ENCODE data around the gene SLC66A1.

The SLC66A1 gene

GRCh38 chr1:19325958-19326747 lies 14.0 kb downstream of the SLC66A1 start:
- DNase-seq (ENCODE audit: low read depth) = no peak

GRCh38 chr1:19326748-19327065 lies 14.6 kb downstream of the SLC66A1 start:
- DNase-seq (ENCODE audit: low read depth) = no peak

- no peak for DNase-seq (ENCODE audit: low read depth)
These were observed 15.2 kb downstream of the SLC66A1 start for GRCh38 chr1:19327301-19327700.

GRCh38 chr1:19327736-19328135 lies 15.6 kb downstream of the SLC66A1 start:
- DNase-seq (ENCODE audit: low read depth) = no peak

GRCh38 chr1:19328486-19328885 lies 16.4 kb downstream of the SLC66A1 start:
- DNase-seq (ENCODE audit: low read depth) = no peak

- DNase-seq (ENCODE audit: low read depth) = no peak
These were observed 17.1 kb downstream of the SLC66A1 start for GRCh38 chr1:19329188-19329587.

- DNase-seq (ENCODE audit: low read depth) = no peak
These were observed 17.5 kb downstream of the SLC66A1 start for GRCh38 chr1:19329611-19330010.

GRCh38 chr1:19330449-19331135 lies 18.5 kb downstream of the SLC66A1 start:
- DNase-seq (ENCODE audit: low read depth) = no peak

- no peak for DNase-seq (ENCODE audit: low read depth)
These were observed 19.2 kb downstream of the SLC66A1 start for GRCh38 chr1:19331262-19331878.

GRCh38 chr1:19332832-19333231 lies 20.7 kb downstream of the SLC66A1 start:
- no peak for DNase-seq (ENCODE audit: low read depth)

GRCh38 chr1:19333587-19334354 lies 21.6 kb downstream of the SLC66A1 start:
- DNase-seq (ENCODE audit: low read depth) = no peak

- DNase-seq (ENCODE audit: low read depth) = no peak
These were observed 24.4 kb downstream of the SLC66A1 start for GRCh38 chr1:19336543-19336942.

GRCh38 chr1:19337289-19337688 lies 25.2 kb downstream of the SLC66A1 start:
- no peak for DNase-seq (ENCODE audit: low read depth)

- no peak for DNase-seq (ENCODE audit: low read depth)
These were observed 26.2 kb downstream of the SLC66A1 start for GRCh38 chr1:19338323-19338762.

GRCh38 chr1:19339214-19339861 lies 27.2 kb downstream of the SLC66A1 start:
- no peak for DNase-seq (ENCODE audit: low read depth)

GRCh38 chr1:19340387-19340937 lies 28.3 kb downstream of the SLC66A1 start:
- no peak for DNase-seq (ENCODE audit: low read depth)

GRCh38 chr1:19341201-19342061 lies 29.3 kb downstream of the SLC66A1 start:
- peak; percentile 72 for DNase-seq (ENCODE audit: low read depth)

GRCh38 chr1:19342062-19342750 lies 30.1 kb downstream of the SLC66A1 start:
- DNase-seq (ENCODE audit: low read depth) = no peak

GRCh38 chr1:19342894-19343616 lies 30.9 kb downstream of the SLC66A1 start:
- no peak for DNase-seq (ENCODE audit: low read depth)

All from activated T-cell treated with anti-CD3 and anti-CD28 coated beads for 1 hour (primary cell).